ENCODE results near the gene SPACA6.
"Not testable (repeated sequence)": the region's sequence is repeated elsewhere in the genome, so short reads cannot be mapped to it uniquely, and the experiment has no call there.

The SPACA6 gene, protein sequence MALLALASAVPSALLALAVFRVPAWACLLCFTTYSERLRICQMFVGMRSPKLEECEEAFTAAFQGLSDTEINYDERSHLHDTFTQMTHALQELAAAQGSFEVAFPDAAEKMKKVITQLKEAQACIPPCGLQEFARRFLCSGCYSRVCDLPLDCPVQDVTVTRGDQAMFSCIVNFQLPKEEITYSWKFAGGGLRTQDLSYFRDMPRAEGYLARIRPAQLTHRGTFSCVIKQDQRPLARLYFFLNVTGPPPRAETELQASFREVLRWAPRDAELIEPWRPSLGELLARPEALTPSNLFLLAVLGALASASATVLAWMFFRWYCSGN

GRCh38 chr19:51693260-51693659, at the start of gene SPACA6:
TSS of gene SPACA6 (plus strand) at chr19:51693330. CDS start at chr19:51693527, 197 bp downstream.
- no peak for DNase-seq

DNA sequence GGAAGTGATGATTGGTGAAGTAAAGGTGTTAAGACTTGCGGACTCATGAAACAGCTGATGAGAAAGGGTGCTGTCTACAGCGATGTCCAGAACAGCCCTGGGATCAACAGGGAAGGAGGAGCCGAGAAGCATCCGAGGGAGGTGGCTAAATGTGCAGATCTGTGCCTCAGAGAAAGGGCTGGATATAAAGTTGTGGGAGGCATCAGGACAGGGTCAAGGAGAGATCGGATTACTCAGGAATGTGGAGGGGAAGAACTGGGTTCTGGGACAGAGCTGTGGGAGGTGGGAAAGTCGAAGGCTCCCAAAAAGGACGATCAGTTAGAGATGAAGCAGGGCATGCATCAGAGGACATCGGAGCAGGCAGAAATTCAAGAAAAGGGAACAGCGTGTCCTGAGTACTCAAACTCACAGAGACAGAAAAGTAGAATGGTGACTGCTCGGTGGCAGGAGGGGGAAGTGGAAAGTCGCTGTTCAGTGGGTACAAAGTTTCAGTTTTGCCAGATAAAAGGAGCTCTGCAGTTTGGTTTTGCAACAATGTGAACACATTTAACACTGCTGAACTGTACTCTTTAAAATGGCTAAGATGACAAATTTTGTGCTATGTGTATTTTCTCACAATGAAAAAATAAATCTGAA, 48.4 kb upstream of the SPACA6 start:
- no peak for DNase-seq

GRCh38 chr19:51646730-51647129, 46.4 kb upstream of the SPACA6 start, which contains the start of gene SIGLEC14:
TSS of gene SIGLEC14 (minus strand) at chr19:51646825. CDS start at chr19:51646759, 66 bp downstream.
- not testable (repeated sequence) for DNase-seq

GRCh38 chr19:51647318-51647717, 45.8 kb upstream of the SPACA6 start:
- no peak for DNase-seq

DNA sequence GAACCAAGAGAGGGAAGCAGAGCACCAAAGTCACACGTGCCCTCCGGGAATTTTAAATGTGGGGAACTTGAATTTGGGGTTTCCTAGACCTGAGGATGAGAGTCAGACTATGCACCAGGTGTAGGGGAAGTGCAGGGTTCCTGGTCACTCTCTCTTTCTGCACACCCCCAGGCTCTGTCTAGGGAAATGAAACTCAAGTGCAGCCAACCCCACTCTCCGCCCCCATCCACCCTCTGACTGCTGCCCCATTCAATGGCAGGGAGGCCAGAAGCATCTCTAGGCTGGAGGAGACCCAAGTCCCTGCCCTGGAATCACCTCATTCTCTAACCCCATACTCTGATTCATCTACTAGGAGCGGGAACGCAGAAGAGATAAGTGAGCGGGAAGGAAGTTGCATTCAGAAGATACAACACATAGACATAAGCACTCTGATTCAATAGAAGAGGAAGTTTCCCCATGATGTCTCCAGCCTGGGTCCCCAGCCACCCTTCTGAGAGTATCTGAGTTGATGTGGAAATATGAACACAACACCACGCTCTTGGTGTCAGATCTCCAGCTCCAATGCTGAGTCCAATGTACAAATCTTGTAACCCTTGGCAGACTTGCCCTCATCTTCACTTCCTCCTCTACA, 41.8 kb upstream of the SPACA6 start:
- no peak for DNase-seq

GRCh38 chr19:51652266-51652665, 40.9 kb upstream of the SPACA6 start:
- no peak for DNase-seq

DNA sequence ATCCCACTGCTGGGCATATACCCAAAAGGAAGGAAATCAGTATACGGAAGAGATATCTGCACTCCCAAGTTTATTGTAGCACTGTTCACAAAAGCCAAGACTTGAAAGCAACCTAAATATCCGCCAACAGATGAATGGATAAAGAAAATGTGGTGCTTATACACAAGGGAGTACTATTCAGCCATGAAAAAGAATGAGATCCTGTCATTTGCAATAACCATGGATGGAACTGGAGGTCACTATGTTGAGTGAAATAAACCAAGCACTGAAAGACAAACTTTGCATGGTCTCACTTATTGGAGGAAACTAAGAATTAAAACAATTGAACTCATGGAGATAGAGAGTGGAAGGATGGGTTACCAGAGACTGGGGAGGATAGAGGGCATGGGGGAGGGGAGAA, 40.0 kb upstream of the SPACA6 start:
- DNase-seq: no peak

GRCh38 chr19:51654783-51655182, 38.3 kb upstream of the SPACA6 start:
- no peak for DNase-seq

DNA sequence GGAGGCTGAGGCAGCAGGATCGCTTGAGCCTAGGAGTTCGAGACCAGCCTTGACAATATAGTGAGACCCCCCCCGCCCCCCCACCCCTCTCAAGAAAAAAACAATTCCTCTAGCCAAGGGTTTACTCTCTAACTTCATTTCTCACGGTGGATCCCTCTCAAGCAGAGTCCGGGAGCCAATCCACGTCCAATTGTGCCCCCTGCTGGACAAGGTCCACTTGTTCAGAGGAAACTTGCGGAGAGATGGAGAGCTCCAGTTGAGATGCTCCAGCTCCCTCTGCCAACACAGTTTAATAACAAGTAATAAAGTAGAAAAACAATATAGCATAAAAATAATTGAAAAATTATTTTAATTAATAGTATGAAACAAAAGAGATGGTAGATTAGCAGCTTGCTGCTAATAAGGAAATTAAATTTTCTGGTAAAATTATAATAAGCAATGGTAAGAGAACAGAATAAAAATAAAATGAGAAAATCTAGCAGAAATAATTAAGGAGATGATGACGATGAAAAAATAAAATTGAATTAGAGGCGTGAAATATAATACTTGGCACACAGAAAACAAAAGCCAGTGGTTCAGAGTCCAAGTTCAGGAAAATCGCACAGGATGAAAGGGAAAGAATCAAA, 32.0 kb upstream of the SPACA6 start:
- DNase-seq: peak; percentile 57

GRCh38 chr19:51663650-51664049, 29.5 kb upstream of the SPACA6 start:
- no peak for DNase-seq

- DNase-seq: no peak
Observed at GRCh38 chr19:51664131-51664530, 29.0 kb upstream of the SPACA6 start.

DNA sequence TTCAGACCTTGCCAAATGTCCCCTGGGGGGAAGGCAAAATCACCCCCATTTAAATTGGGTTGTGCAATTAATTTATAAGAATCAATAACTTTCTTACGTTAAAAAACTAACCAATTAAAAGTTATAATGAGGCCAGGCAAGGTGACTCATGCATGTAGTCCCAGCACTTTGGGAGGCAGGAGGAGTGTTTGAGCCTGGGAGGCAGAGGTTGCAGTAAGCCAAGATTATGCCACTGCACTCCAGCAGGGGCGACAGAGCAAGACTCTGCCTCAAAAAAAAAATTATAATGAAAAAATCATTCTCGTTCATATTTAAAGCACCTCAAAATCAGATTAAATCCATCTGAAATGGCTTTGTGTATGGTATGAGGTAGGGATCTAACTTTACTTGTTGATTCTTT, 28.1 kb upstream of the SPACA6 start:
- DNase-seq: no peak

GRCh38 chr19:51668216-51668615, 24.9 kb upstream of the SPACA6 start:
- no peak for DNase-seq

DNA sequence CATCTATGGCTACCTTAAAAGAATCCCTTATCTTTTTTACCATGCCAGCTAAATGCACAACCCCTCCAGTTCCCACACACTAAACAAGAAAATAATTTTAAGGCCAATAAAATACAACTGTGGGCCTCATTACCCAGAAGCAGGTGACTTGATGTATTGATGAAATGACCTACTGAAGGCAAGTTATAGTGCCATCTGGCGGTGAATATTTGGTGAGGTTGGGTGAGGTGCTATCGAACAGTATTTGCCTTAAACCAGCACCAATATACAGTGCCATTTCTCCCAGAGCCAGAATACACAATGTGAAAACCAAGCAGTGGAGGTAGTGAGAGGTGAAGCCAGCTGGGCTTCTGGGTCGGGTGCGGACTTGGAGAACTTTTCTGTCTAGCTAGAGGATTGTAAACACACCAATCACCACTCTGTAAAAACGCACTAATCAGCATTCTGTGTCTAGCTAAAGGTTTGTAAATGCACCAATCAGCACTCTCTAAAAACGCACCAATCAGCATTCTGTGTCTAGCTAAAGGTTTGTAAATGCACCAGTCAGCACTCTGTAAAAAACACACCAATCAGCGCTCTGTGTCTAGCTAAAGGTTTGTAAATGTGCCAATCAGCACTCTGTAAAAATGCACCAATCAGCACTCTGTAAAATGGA, 17.1 kb upstream of the SPACA6 start:
- not testable (repeated sequence) for DNase-seq

- DNase-seq: no peak
Observed at GRCh38 chr19:51676566-51677083, 16.5 kb upstream of the SPACA6 start.

- no peak for DNase-seq
Observed at GRCh38 chr19:51680474-51680873, 12.7 kb upstream of the SPACA6 start.

- DNase-seq: no peak
Observed at GRCh38 chr19:51681286-51681941, 11.7 kb upstream of the SPACA6 start.

DNA sequence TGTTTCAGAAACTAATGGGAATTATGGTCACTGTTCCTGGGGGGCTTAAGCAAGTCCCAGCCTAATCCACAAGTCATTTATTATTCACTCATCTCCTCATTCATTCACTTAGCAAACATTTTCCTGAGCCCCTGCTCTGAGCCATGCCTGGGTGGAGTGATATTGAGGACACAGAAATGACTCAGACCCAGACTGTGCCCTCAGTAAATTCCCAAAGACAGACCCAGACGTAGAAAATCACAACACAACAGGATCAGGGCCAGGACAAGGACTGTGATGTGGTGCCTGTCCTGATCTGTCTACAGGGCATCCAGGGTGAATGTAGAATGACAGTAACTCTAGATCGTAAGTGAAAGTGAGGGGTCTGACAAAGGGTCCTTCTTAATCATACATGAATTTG, 7.0 kb upstream of the SPACA6 start:
- no peak for DNase-seq

DNA sequence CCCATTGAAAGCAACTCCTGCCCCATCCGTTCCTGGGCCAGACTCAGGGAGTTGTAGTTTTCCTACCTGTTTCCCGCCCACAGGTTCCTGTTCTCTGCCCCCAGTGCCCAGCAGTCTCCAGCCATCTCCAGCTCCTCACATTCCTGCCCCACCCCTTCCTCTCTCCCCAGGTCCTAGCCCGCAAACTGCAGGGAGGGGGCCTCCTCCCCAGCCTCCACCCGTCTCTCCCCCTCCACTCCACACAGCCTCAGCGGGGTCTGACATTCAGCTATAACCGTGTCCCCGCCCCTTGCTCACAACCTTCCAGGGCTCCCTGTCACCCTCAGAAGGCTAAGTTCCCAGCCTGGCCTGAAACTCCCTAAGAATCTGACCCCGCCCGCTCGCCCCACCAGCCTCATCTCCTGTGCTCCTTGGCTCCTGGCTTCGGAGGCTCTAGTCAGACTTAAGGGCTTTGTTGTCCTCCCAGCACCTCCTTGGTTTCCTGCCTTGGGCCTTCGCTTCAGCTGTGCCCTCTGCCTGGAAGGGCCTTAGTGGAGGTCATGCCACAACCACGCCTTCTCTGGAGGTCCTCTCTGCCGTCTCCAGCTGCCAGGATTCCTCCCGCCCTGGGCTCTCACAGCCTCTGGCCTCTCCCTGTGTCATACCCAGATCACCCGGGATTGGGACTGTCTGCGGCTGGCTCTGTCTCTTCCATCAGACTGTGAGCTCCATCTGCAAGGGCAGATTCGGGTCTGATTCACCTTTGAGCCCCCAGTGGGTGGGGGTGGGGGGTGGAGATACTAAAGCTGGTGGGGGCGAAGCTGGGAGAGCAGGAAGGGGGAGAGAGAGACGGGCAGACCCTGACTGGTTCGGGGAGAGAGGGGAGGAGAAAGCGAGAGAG, 5.1 kb upstream of the SPACA6 start:
- DNase-seq: no peak

- DNase-seq: no peak
Observed at GRCh38 chr19:51688671-51689571, 4.2 kb upstream of the SPACA6 start.

Measured in stimulated activated CD4-positive, alpha-beta T cell treated with anti-CD3 and anti-CD28 coated beads, Interleukin-12 subunit alpha, Interleukin-12 subunit beta, amount 100 ng/mL, for 4 hours (primary cell).